Measurements from ENCODE around the gene CDC42BPB. TPM values are rescaled to one million over a fixed set of nuclear protein-coding genes. Genes with fewer than 3 reads are reported as not detected.

Gene CDC42BPB
- total RNA-seq, 3 donors from 2014 or later: 64.0 to 110 (median 98.0) TPM

- no peak for TF ChIP-seq CTCF (IDR thresholded peaks at IDR 0.05)
- TF ChIP-seq POLR2AphosphoS5 (IDR thresholded peaks at IDR 0.05): no peak
- TF ChIP-seq POLR2A (IDR thresholded peaks at IDR 0.05): no peak
- H3K4me1 ChIP-seq: peaks cover 4 to 6% of the 10 kb centered on the region in 2 donors
- peaks cover 15 to 33% of the 10 kb centered on the region in 2 donors for H3K27me3 ChIP-seq
- DNase-seq (ENCODE audit: low spot score in 2 of 2): no peak
- no peaks in the 10 kb centered on the region for H3K36me3 ChIP-seq
- no peaks in the 10 kb centered on the region for H3K9me3 ChIP-seq
- intact Hi-C loops (cut with DNase I; ENCODE audit: low total_unique reads): loop anchor here (10.0 kb wide), 1 partner anchor 194 kb away; no protein-coding TSS in a partner anchor
- H3K4me3 ChIP-seq: no peak overlapping the region
- H3K27ac ChIP-seq: no peak overlapping the region
These were observed 43.2 kb upstream of the CDC42BPB start for GRCh38 chr14:103100281-103101121.

DNA sequence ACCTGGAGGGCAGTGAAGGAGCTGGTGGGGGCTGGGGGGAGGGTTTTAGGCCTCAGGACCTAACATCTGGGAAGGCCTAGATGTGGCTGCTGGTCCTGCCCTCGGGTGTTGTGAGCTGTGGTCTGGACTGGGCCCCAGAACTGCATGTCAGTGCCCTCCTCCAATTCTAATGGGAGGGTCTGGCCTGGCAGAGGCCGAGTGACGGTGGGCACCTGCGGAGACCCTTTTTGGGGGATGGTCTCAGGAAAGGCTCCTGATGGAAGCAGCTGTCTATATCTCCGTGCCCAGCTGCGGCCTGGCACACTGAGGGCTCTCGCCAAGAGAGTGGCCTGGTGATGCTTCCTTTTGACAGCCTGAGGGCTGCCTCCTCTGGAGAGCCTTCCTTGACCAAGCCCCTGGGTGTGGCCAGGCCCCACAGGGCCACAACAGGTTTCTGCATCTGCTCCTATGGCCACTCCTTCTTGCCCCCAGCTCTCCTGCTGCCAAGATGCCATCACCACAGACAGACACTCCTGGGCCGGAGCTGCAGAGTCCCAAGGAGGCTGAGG lies 42.5 kb upstream of the CDC42BPB start:
- intact Hi-C loops (cut with DNase I; ENCODE audit: low total_unique reads): loop anchor here (10.0 kb wide), 1 partner anchor 195 kb away; no protein-coding TSS in a partner anchor
- Histone ChIP-seq H3K27ac (peak overlapping the region in 1 of 2 donors; percentile 19), H3K4me3 (no peak overlapping the region), H3K27me3 (peaks cover 15 to 33% of the 10 kb centered on the region in 2 donors), H3K36me3 (no peaks in the 10 kb centered on the region), H3K9me3 (no peaks in the 10 kb centered on the region), H3K4me1 (peaks cover 4 to 6% of the 10 kb centered on the region in 2 donors)
- TF ChIP-seq POLR2A (IDR thresholded peaks at IDR 0.05) (no peak), CTCF (IDR thresholded peaks at IDR 0.05) (no peak), POLR2AphosphoS5 (IDR thresholded peaks at IDR 0.05) (no peak)
- no peak for DNase-seq (ENCODE audit: low spot score in 2 of 2)

GRCh38 chr14:103099081-103099732 lies 41.9 kb upstream of the CDC42BPB start:
- no peak for DNase-seq (ENCODE audit: low spot score in 2 of 2)
- Histone ChIP-seq H3K27me3 (peaks cover 11 to 28% of the 10 kb centered on the region in 2 donors), H3K4me3 (no peak overlapping the region), H3K36me3 (no peaks in the 10 kb centered on the region), H3K4me1 (peaks cover 0 to 6% of the 10 kb centered on the region in 2 donors), H3K9me3 (no peaks in the 10 kb centered on the region), H3K27ac (peak overlapping the region in 1 of 2 donors; percentile 19)
- TF ChIP-seq POLR2A (IDR thresholded peaks at IDR 0.05): no peak
- TF ChIP-seq CTCF (IDR thresholded peaks at IDR 0.05): no peak
- no peak for TF ChIP-seq POLR2AphosphoS5 (IDR thresholded peaks at IDR 0.05)
- intact Hi-C loops (cut with DNase I; ENCODE audit: low total_unique reads): no loop called here

DNA sequence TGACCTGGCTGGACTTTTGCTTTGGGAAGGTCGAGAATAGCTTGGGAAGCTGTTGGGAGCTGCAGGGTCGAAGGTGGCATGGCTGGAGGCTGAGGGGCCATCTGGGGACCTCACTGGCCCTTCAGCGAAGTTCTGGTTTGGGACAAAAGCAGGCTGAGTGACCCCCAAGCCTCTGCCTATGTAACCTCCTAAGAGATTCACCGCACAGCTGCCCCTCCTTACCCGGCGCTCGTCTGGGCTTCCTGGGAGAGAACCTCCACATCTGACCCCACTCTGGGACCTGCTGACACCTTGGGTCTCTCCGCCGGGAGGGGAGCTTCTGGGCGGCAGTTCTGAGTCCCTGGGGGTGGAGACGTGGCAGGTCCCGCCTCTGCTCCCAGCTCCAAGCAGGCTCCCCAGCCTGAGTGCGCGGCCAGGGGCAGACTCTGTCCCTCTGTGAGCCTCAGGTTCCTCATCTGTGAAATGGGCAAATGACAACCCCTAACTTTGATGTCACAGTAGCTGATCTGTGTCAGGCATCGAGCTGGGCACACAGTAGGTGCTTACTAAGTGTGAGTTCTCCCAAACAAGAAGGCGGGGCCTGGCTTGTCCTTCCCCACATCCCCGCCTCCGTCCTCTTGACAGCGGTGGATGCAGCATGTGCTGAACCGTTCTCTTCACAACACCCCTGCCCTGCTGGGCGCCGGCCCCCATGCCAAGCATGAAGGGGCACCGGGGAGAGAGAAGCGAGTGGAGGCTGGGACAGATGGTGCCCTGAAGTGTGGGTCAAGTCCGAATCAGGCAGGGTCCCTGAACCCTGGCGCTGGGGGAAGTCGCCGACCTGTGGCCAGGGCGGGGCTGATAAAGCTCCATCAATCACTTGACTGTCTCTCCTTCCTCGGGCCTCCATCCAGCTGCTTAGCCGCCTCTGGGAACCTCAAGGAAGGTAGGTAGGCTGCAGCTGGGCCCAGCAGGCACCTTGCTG lies 40.9 kb upstream of the CDC42BPB start:
- TF ChIP-seq POLR2AphosphoS5 (IDR thresholded peaks at IDR 0.05): no peak
- no peak for TF ChIP-seq POLR2A (IDR thresholded peaks at IDR 0.05)
- no peak for TF ChIP-seq CTCF (IDR thresholded peaks at IDR 0.05)

More for the DNA sequence above, 40.9 kb upstream of the CDC42BPB start:
- no peak overlapping the region for H3K27ac ChIP-seq
- no peaks in the 10 kb centered on the region for H3K36me3 ChIP-seq
- intact Hi-C loops (cut with DNase I; ENCODE audit: low total_unique reads): no loop called here
- no peak for DNase-seq (ENCODE audit: low spot score in 2 of 2)
- peaks cover 0 to 6% of the 10 kb centered on the region in 2 donors for H3K4me1 ChIP-seq
- no peak overlapping the region for H3K4me3 ChIP-seq
- no peaks in the 10 kb centered on the region for H3K9me3 ChIP-seq
- peaks cover 6 to 18% of the 10 kb centered on the region in 2 donors for H3K27me3 ChIP-seq

Data from breast epithelium (tissue), 4 donors.